Pulmonary artery endothelial cell (primary cell): Measurements from ENCODE around the gene JADE2. TPM values are rescaled to one million over a fixed set of nuclear protein-coding genes. Genes with fewer than 3 reads are reported as not detected.

Experiments used
- total RNA-seq: library from RNA; depleted of rRNA; stranded (reverse); fragments of >200 nt; gene quantifications from 2 replicates; pipeline ENCODE4 v1.2.3, GENCODE V29; 2014

JADE2 gene
- total RNA-seq, 1 donor from 2014 or later = 23.7 TPM

Other genes starting within 250 kb of the JADE2 start
- 0.32 and 0.59 TPM in 2 replicates for gene CDKL3, start 158.5 kb upstream of the JADE2 start, total RNA-seq
- 22.7 and 23.3 TPM in 2 replicates for gene UBE2B, start 154.1 kb upstream of the JADE2 start, total RNA-seq
- gene CDKN2AIPNL, start 113.8 kb upstream of the JADE2 start, total RNA-seq = 49.1 and 60.0 TPM in 2 replicates
- 50.6 and 103 TPM in 2 replicates for gene SAR1B, start 107.2 kb downstream of the JADE2 start, total RNA-seq
- 18.3 and 21.1 TPM in 2 replicates for gene SEC24A, start 123.1 kb downstream of the JADE2 start, total RNA-seq
- 39.0 and 51.4 TPM in 2 replicates for gene CAMLG, start 212.9 kb downstream of the JADE2 start, total RNA-seq
- gene DDX46, start 233.1 kb downstream of the JADE2 start, total RNA-seq = 22.2 and 27.0 TPM in 2 replicates